ENCODE data around the gene HEPACAM2.
A peak's percentile ranks its signal among the peaks of the same experiment; 100 is the strongest.

HEPACAM2 gene

GRCh38 chr7:93148727-93149126 is 77.5 kb downstream of the HEPACAM2 start:
- TF ChIP-seq EZH2phosphoT487 (IDR thresholded peaks at IDR 0.05; ENCODE audit: low read depth) (no peak), CTCF (IDR thresholded peaks at IDR 0.05; ENCODE audit: low read depth, low read length) (no peak)
- peak overlapping the region; percentile 61 for H2AFZ ChIP-seq (ENCODE audit: low read depth, low read length)
- H3K9me3 ChIP-seq (ENCODE audit: insufficient read depth, low read length) = no peaks in the 10 kb centered on the region
- H4K20me1 ChIP-seq (ENCODE audit: insufficient read depth, low read length) = no peaks in the 10 kb centered on the region
- H3K4me3 ChIP-seq (ENCODE audit: low read length) = peak overlapping the region; percentile 78
- H3K4me1 ChIP-seq (ENCODE audit: low read length) = peaks cover 67% of the 10 kb centered on the region
- peaks cover 15% of the 10 kb centered on the region for H3K79me2 ChIP-seq (ENCODE audit: low read length)
- peak overlapping the region; percentile 73 for H3K27ac ChIP-seq (ENCODE audit: low read length)
- peak overlapping the region; percentile 92 for H3K4me2 ChIP-seq (ENCODE audit: low read length)
- H3K27me3 ChIP-seq (ENCODE audit: low read depth, low read length) = no peaks in the 10 kb centered on the region
- peaks cover 20% of the 10 kb centered on the region for H3K36me3 ChIP-seq (replicated peaks; ENCODE audit: low read depth, low read length)
- peak overlapping the region; percentile 72 for H3K9ac ChIP-seq (ENCODE audit: low read length)

- H3K27ac ChIP-seq (ENCODE audit: low read length) = peak within 1 kb of the TSS; percentile 73
- TF ChIP-seq CTCF (IDR thresholded peaks at IDR 0.05; ENCODE audit: low read depth, low read length) = no peak
- no peak for TF ChIP-seq EZH2phosphoT487 (IDR thresholded peaks at IDR 0.05; ENCODE audit: low read depth)
- no peaks in the 10 kb centered on the region for H4K20me1 ChIP-seq (ENCODE audit: insufficient read depth, low read length)
- no peaks in the 10 kb centered on the region for H3K27me3 ChIP-seq (ENCODE audit: low read depth, low read length)
- peaks cover 66% of the 10 kb centered on the region for H3K4me1 ChIP-seq (ENCODE audit: low read length)
- peak within 1 kb of the TSS; percentile 78 for H3K4me3 ChIP-seq (ENCODE audit: low read length)
- no peaks in the 10 kb centered on the region for H3K9me3 ChIP-seq (ENCODE audit: insufficient read depth, low read length)
- H3K4me2 ChIP-seq (ENCODE audit: low read length) = peak within 1 kb of the TSS; percentile 92
- H3K9ac ChIP-seq (ENCODE audit: low read length) = peak within 1 kb of the TSS; percentile 72
- peaks cover 15% of the 10 kb centered on the region for H3K79me2 ChIP-seq (ENCODE audit: low read length)
- H2AFZ ChIP-seq (ENCODE audit: low read depth, low read length) = peak within 1 kb of the TSS; percentile 61
- peaks cover 26% of the 10 kb centered on the region for H3K36me3 ChIP-seq (replicated peaks; ENCODE audit: low read depth, low read length)
These were observed 78.1 kb downstream of the HEPACAM2 start, which contains the start of gene SAMD9L for GRCh38 chr7:93148144-93148543. SAMD9L (minus strand) TSS chr7:93148385; CDS start chr7:93135971, 12,414 bp downstream.

GRCh38 chr7:93147363-93147762 is 78.9 kb downstream of the HEPACAM2 start:
- Histone ChIP-seq H3K4me3 (ENCODE audit: low read length) (peak overlapping the region; percentile 78), H3K4me1 (ENCODE audit: low read length) (peaks cover 59% of the 10 kb centered on the region), H3K79me2 (ENCODE audit: low read length) (peaks cover 15% of the 10 kb centered on the region), H2AFZ (ENCODE audit: low read depth, low read length) (no peak overlapping the region; the same call in 1 of the 2 replicates), H3K27me3 (ENCODE audit: low read depth, low read length) (no peaks in the 10 kb centered on the region), H4K20me1 (ENCODE audit: insufficient read depth, low read length) (no peaks in the 10 kb centered on the region), H3K9me3 (ENCODE audit: insufficient read depth, low read length) (no peaks in the 10 kb centered on the region), H3K27ac (ENCODE audit: low read length) (peak overlapping the region; percentile 73), H3K9ac (ENCODE audit: low read length) (peak overlapping the region; percentile 72), H3K36me3 (replicated peaks; ENCODE audit: low read depth, low read length) (peaks cover 33% of the 10 kb centered on the region), H3K4me2 (ENCODE audit: low read length) (peak overlapping the region; percentile 92)
- TF ChIP-seq CTCF (IDR thresholded peaks at IDR 0.05; ENCODE audit: low read depth, low read length) (no peak), EZH2phosphoT487 (IDR thresholded peaks at IDR 0.05; ENCODE audit: low read depth) (no peak)

- Histone ChIP-seq H3K9me3 (ENCODE audit: insufficient read depth, low read length) (no peaks in the 10 kb centered on the region), H3K36me3 (replicated peaks; ENCODE audit: low read depth, low read length) (peaks cover 40% of the 10 kb centered on the region), H3K27ac (ENCODE audit: low read length) (peak overlapping the region; percentile 73), H3K9ac (ENCODE audit: low read length) (peak overlapping the region; percentile 72), H3K4me2 (ENCODE audit: low read length) (peak overlapping the region; percentile 92), H3K27me3 (ENCODE audit: low read depth, low read length) (no peaks in the 10 kb centered on the region), H3K79me2 (ENCODE audit: low read length) (peaks cover 15% of the 10 kb centered on the region), H3K4me3 (ENCODE audit: low read length) (peak overlapping the region; percentile 78), H4K20me1 (ENCODE audit: insufficient read depth, low read length) (no peaks in the 10 kb centered on the region), H2AFZ (ENCODE audit: low read depth, low read length) (peak overlapping the region; percentile 49), H3K4me1 (ENCODE audit: low read length) (peaks cover 59% of the 10 kb centered on the region)
- TF ChIP-seq EZH2phosphoT487 (IDR thresholded peaks at IDR 0.05; ENCODE audit: low read depth) (no peak), CTCF (IDR thresholded peaks at IDR 0.05; ENCODE audit: low read depth, low read length) (no peak)
These were observed 79.7 kb downstream of the HEPACAM2 start for GRCh38 chr7:93146472-93147141.

All from OCI-LY3 (cell line).